CMK (cell line): ENCODE measurements around the gene KDM5A.

Source experiments
- DNase-seq: peaks from one replicate; pipeline ENCODE4 v3.0.0-alpha.2; 2010; ENCODE audit warnings: low read depth

Gene KDM5A

DNA sequence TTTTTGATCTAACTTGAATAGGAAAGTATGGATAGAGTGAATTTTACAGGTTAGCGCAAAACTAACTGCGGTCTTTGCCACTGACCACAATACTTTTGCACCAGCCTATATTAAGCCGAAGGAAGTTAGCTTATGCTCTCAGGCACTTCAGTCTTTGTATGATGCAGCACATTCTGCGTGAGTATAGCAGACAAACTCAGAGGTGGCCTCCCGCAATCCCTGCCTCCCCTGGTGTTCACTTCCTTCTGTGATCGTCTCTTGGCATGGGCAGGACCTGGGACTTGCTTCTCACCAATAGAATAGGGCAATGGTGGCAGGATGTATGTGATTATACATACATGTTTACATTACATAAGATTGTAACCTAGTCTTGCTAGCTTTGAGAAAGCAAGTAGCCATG, 116.2 kb downstream of the KDM5A start:
- no peak for DNase-seq

DNA sequence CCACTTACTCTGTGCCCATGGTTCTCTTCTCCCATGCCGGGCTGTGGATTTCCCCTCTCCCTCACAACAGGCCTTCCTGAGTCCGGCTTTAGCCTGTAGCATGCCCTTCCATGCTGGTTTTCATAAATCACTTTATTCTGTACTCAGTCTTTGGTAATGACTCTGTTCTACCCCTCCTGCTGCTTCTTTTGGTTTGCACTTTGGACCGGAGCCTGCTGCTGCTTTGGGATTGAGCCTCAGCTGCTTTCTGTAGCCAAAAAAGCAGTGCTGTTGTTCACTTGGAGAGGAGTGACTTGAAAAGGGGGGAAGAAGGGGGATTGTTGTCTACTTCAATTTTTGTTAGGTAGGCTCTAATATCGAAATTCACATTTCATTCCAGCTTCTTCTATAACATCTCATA, 118.0 kb downstream of the KDM5A start:
- no peak for DNase-seq

DNA sequence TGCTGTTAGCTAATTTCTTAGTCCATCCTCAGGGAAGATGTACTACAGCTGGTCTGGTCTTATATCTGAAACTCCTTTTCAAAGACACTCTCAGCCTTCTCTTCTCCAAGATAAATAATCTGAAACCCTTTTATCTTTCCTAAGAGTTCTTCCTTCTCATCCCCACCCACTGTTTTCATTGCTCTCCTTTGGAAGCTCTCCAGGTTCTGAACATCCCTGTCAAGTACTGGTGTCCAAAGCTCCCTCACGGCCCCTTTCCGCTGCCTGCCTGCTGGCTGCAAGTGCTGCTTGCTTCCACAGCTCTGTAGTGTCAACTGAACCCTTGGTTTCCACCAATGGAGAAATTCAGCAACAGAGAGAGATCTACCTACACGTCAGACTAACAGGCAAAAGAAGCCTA, 119.9 kb downstream of the KDM5A start:
- DNase-seq: no peak

DNA sequence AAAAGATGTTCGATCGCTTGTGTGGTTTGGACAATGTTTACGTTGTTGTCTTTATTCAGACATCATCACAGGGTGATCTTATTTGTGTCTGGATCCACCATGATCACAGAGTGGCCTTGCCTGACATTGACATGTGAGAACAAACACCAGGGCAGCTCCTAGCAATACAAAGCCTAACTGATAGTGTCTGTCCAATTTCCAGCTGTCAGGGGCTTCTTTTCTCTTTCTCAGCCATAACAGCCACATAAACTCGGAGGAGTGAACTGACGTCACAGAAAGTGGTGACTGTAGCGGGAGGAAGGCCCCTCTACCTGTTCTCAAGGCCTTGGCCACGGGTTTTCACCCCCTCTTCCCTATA, 120.7 kb downstream of the KDM5A start:
- DNase-seq: no peak

DNA sequence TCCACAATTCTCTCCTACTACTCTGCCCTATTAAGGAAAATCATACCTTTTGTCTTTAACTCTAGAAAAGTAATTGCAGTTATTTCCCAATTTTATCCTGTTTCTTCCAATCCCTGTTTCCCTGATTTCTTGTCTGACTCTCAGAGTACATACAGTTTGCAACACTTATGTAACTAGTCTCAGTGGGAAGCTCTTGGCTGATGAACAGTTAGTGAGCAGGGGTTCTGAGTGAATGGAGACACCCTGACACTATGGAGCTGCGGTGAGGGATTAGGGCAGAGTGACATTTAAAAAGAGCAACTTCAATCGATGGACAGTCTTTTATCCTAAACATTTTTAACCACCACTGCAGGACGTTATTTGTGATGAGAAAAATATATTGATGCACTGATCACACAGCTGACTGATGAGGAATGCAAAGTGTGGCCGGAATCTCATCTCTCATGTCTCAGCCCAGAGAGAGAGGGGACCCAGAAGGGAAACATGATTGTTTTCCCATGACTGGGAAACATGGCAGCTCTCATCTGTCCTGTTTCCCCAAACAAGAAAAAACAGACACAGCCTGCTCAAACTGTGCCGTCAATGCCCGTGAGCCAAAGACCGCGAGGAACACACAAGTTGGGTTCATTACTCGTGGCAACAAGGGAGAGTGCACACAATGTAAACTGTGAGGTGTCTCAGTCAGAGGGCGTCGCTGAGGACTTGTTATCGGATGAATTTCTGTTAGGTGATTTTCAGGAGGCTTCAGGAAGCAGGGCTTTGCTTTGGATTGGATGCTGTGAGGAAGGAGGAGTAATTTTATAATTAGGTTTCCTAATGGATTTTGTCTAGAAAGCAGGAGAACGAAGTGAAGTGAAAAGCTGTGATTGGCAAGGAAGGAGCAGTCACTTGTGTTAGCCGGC, 121.3 kb downstream of the KDM5A start:
- no peak for DNase-seq

DNA sequence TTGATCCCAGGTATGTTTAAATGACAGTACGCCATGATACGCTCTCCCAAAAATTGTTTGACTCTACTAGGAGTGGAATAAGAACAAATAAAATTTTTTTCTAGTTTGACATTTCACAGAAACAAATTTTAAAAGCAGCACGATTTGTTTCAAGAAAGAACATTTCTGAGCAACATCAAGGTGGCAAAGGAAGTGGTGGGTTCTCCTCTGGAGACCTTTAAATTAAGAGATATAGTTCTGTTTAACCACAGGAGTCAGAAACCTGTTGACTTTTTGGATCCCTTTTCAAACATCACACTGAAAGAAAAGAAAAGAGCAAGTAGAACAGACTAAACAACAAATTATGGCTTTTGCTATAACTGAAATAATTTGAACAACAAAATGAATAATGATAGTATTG, 124.0 kb downstream of the KDM5A start:
- DNase-seq: no peak

DNA sequence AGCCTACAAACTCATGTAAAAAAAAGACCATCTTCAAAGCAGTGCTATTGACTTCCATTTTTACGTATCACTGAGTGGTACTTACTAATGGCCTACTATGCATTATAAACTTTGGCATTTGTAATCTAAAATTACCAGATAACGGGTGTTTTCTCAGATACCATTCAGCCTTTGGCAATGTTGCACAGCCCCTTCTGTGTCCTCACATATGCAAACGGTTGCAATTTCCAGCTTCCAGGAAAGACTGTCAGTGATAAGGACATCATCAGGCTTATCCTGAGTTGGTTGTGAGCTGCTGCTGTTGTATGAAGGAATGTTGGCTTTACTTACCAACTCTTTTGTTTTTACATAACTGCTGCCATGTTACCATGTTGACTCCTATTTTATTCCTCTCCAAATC, 124.9 kb downstream of the KDM5A start:
- no peak for DNase-seq

DNA sequence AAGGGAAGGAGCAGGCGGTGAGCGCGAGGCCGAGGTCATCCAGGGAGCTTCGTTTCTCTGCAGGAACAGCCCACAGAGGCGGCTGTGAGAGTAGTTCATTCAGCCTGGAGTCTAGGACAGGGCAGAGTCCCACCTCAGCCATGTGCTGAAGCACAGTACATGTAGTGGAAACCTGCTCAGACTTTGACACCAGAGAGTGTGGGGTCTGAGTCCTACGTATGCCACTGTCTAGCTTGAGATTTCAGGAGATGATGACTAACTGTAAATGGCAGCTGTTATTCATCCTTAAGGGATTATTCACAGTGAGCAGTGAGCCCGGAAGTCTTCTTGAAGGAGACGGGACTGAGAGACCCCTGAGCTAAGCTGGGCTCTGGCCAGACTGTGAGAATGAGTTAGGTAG, 125.5 kb downstream of the KDM5A start:
- no peak for DNase-seq

DNA sequence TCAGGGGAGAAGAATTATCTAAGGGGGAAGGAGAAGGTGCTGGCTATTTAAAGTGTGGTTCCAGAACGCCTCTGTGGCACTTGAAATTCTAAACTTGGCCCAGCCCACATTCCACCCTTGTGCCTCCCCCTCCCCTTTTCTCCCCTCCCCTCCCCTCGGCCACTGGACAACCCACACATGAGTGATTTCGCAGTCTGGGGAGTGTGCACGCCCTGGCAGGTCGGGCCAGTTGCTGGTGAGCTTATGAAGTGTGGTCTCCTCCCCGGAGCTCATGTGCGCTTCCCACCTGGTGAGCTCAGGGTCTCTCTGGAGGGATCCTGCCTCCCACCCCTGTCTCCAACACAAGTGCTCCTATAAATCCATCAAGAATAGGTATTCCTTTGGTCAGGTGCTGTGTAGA, 126.3 kb downstream of the KDM5A start, which contains the start of gene SLC6A13:
Gene SLC6A13, minus strand, starts transcription at position 20 of the 400 bp plus-strand sequence. CDS start 2,784 bp downstream, outside the sequence.
- no peak for DNase-seq

DNA sequence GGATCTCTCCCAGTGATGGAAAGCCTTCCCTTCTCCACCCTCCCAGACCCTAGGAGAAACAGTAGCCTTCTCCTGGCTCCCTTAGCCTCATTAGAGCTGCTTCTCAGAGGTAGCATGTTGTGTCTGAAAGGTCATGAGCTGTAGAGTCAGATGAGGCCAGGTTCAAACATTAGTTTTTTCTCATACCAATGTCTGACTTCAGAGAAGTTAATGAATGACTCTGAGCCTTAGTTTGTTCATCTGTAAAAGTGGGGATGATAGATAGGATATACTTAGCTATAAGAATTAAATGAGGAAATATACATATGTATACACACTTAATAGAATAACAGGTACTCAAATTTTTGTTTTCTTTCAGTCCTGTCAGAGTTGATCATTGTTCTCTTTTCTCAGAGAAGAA, 127.0 kb downstream of the KDM5A start:
- DNase-seq: no peak

DNA sequence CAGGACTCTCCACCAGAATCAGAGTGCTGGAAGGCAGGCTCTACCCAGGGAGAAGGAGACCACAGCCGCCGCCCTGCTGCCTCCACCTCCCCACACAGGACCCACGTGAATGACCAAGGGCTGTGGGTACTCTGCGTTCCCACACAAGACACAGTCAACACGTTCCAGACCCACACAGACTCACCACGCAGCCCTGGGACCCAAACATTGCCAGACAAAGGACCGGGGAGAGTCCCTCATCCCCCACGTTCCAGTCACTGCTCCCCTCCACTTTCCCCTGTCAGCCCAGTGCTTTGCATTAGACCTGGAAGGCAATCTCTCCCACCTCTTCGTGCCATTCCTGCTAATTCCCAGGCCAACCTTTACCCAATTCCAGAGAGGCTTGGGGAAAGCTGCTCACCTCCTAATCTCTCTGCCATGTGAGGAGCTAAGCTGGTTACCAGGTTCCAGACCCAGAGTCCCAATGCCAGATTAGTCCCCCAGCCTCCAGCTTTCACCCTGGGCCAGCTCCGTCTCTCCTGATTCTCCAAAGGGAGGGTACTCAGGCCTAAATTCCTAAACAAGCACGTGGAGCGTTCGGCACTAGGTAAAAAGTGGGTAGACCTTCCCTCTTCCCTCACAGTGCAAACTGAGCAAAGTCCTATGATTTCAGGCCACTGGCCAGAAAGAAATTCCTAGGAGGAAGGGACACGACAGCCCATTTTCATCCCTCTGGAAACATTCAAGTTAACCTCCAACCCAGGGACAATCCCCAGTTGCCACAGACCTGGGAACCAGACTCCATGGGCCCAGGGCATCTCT, 131.4 kb downstream of the KDM5A start:
- no peak for DNase-seq

DNA sequence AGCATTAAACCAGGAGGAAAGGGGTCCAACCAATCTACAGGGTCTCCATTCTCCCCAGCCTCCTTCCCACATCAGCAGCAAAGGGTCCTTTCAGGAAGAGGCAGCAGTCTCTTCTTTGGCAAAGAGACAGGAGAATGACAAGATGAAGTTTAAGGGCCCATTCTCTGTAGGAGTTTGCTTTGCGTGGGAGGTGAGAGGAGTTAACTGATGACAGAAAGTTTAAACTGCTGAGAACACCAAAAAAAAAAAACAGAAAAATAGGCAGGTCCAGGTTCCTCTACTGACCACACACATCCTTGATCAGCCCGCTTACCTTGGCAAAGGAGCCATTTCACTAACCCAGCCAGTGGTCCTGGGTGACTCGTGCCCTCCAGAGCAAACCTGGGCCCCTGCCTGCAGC, 132.2 kb downstream of the KDM5A start:
- DNase-seq: no peak

DNA sequence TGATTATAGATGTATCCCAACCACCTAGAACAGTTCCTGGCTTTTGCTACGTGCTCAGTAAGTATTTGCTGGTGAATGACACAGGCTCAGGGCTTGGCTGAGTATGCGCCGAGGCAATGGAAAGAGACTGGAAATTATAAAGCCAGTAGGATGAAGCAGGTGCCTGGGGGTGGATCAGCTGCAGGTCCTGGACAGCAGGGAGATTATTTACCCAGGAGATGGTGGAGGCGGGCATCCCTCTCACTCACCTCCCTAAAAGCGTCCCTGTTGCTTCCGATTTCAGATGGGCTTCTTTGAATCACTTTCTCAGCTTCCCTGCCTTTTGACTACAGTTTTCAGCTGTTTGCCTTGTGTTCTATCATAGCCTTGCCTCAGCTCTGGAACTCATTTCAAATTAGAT, 132.9 kb downstream of the KDM5A start:
- DNase-seq: no peak

DNA sequence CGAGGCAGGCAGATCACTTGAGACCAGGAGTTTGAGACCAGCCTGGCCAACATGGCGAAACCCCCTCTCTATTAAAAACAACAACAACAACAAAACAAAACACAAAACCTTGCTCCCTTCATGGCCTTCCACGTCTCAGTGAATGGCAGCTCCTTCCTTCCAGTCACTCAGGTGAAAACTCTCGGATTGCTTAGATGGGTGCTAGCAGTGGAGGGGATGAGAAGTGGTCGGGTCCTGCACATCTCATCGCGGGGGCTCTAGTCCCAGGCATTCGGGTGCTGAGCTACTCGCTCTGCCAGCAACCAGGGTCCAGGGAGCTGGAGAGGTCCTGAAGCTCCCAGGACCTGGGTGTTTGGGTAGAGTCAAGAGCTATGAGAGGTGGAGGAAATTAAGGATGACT, 134.2 kb downstream of the KDM5A start:
- no peak for DNase-seq

DNA sequence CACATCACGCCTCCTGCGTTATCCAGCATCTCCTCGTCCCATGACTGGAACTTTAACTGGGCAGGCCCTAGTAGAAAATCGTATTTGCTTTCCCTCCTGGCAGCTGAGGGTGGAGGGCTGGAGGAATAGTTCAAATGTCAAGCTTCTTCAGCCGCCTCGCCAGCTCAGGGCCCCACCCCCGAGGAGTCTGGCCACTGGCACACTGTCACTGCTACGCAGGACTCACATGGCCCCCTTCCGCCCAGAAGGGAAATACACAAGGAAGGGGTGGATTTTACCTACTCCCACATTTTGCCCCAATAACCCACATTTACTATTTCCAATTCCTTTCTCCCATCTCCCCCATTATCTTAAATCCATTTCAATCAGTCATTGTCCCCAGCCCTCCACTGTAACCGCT, 135.1 kb downstream of the KDM5A start:
- no peak for DNase-seq

DNA sequence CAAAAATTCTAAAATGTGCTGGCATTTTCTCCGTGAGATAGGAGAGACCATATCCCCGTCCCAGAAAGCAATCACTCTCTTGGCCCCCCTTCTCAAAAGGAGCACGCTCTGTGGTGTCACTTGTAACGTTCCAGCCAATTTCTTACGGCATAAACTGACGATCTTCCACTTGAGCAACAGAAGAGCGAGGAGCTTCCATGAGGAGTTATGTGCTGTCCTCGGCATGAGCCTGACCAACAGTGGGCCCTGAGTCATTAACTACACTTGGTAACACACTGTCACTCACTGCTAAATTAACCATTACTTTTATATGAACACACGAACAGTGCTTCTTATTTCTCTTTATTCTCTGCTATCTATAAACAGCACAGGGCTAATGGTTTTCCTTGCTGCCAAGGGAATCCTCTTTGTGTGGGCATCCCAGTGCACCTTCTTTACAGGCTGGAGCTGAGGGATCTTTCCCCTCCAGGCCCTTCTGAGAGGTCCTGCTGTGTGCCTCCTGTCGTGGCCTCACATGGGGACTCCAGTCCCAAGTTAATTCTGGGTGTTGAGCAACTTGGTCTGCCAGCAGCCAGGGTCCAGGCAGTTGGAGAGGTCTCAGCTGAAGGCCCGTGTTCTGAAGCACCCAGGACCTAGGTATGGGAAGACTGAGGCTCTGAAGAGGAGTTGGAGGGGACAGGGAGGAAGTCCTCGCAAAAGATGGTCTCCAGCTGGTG, 135.8 kb downstream of the KDM5A start:
- DNase-seq: no peak

DNA sequence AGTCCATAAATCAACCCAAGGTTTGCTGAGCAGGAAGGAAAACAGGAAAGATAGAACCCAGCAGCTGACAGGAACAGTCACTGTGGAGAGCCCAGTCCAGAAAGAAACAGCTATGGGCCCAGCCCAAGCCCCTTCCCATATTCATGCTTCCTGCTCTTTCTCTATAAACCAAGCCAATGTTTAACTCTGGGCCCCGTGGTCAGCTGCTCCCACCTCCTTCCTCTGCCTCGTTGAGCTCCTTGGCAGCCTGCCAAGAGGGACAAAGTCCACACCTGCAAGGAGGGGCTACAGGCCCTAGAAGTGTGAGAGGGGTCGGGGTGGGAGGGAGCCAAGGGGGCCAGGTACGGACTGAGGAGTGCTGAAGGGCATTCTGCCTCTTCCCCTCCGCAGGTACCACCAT, 136.5 kb downstream of the KDM5A start:
- no peak for DNase-seq

DNA sequence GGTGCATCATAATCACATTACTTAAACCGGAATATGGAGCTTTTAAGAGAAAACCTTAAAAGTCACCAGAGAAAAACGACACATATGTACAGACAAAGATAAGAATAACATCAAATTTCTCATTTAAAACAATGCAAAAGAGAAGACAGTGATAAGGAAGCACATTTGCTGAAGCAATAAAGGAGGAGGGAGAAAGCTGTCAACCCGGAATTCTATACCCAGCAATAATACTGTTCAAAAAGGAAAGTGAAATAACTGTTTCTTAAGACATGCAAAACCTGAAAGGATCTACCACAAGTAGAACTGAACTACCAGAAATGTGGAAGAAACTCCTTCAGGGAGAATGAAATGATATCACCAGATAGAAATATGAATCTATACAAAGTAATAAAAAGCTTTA, 141.8 kb downstream of the KDM5A start:
- DNase-seq: no peak

DNA sequence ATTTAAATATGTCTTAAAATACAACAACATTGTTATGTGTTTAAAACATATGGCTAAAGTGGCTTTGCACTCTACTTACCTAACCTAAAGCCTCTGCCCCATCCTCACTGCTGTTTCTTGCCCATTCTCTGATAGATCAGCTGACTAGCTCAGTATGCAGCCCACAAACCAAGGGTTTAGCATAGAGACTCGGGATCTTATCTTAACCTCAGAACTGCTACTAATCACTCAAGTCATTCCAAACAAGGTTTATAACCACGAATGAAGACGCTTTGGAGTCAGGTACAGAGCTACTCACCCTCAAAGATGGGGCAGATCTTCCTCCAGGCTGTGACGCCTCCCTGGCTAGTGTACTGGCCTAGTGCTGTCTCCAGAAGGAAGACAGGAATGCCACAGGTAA, 145.7 kb downstream of the KDM5A start:
- DNase-seq: no peak

DNA sequence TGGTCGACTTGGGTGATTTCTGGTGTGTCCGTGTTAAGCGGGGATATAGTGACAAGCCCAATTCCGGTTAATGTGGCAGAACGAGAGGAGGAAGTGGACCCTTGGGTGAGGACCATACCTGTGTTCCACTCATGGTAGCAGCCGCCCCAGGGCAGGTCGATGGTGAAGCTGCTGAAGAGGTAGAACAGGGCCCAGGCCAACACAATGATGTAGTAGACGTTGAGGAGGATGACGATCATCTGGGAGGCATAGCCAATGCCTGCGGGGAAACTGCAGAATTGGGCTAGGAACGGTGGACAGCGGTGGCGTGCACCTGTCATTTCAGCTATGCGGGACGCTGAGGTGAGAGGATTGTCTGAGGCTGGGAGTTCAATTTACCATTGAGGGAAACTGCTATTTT, 146.6 kb downstream of the KDM5A start:
- DNase-seq: no peak

DNA sequence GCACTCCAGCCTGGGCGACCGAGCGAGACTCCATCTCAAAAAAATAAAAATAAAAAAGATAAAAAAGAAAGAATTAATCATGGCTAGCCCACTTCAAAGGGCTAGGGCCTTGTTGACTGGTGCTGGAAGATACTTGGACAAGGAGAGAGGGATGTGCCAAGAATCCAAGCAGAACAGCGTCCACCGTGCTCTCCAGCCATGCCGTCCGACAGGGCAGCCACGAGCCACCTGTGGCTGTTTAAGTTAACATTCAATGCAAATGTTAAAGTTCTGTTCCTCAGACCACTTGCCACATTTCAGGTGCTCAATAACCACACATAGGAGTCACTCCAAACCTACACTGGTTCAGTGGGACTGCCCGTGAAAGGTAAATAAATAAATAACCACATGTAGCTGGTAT, 147.9 kb downstream of the KDM5A start:
- no peak for DNase-seq

DNA sequence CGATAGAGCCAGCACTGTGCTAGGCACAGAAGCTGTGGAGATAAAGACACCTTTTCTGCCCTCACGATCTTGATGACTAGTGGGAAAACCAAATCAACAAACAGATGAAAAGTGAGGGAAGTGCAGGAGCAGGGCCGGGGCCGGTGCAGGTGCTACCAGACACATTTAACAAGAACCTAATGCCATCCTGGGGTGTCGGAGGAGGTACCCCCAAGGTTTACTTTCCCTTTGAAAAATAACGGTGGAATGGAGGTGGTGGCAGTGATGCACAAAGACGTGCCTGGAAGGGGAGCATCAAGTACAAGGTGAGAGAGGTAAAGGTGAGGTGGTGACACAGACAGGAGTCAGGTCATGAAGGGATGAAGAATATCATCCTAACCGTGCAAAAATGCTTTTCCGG, 148.6 kb downstream of the KDM5A start:
- no peak for DNase-seq
